ENCODE results near the gene CHST15. TPM values are rescaled to one million over a fixed set of nuclear protein-coding genes. Genes with fewer than 3 reads are reported as not detected.

CHST15 gene
- total and polyA plus RNA-seq, 4 donors, result 30.7 to 46.2 (median 33.3) TPM

GRCh38 chr10:123970927-123971286 lies 122.5 kb downstream of the CHST15 start:
- Histone ChIP-seq H3K4me3 (ENCODE audit: low read depth, low read length) (no peak overlapping the region), H3K36me3 (ENCODE audit: control insufficient read depth, insufficient read depth, low read length) (no peaks in the 10 kb centered on the region), H3K4me1 (ENCODE audit: control insufficient read depth, insufficient read depth, low read length) (peaks cover 28% of the 10 kb centered on the region), H3K9me3 (ENCODE audit: control insufficient read depth, insufficient read depth, low read length) (no peaks in the 10 kb centered on the region), H3K27me3 (ENCODE audit: control insufficient read depth, insufficient read depth, low read length) (peaks cover 54% of the 10 kb centered on the region), H3K27ac (ENCODE audit: low read depth, low read length) (no peak overlapping the region)
- no peak for DNase-seq (ENCODE audit: low read depth in 4 of 6, low spot score in 6 of 6)
- WGBS (ENCODE audit: insufficient coverage), result 77% methylated on average over 4 of the region's 4 CpGs

- H3K36me3 ChIP-seq (ENCODE audit: control insufficient read depth, insufficient read depth, low read length), result no peaks in the 10 kb centered on the region
- DNase-seq (ENCODE audit: low read depth in 4 of 6, low spot score in 6 of 6), result no peak
- no peak overlapping the region for H3K4me3 ChIP-seq (ENCODE audit: low read depth, low read length)
- peaks cover 34% of the 10 kb centered on the region for H3K4me1 ChIP-seq (ENCODE audit: control insufficient read depth, insufficient read depth, low read length)
- peaks cover 54% of the 10 kb centered on the region for H3K27me3 ChIP-seq (ENCODE audit: control insufficient read depth, insufficient read depth, low read length)
- H3K27ac ChIP-seq (ENCODE audit: low read depth, low read length), result no peak overlapping the region
- no peaks in the 10 kb centered on the region for H3K9me3 ChIP-seq (ENCODE audit: control insufficient read depth, insufficient read depth, low read length)
- 60% methylated on average over 17 of the region's 25 CpGs for WGBS (ENCODE audit: insufficient coverage)
Observed at GRCh38 chr10:123970207-123970926, 123.0 kb downstream of the CHST15 start.

GRCh38 chr10:123967626-123968243 lies 125.7 kb downstream of the CHST15 start:
- Histone ChIP-seq H3K4me3 (ENCODE audit: low read depth, low read length) (no peak overlapping the region), H3K4me1 (ENCODE audit: control insufficient read depth, insufficient read depth, low read length) (peaks cover 47% of the 10 kb centered on the region), H3K36me3 (ENCODE audit: control insufficient read depth, insufficient read depth, low read length) (no peaks in the 10 kb centered on the region), H3K27me3 (ENCODE audit: control insufficient read depth, insufficient read depth, low read length) (peaks cover 32% of the 10 kb centered on the region), H3K9me3 (ENCODE audit: control insufficient read depth, insufficient read depth, low read length) (no peaks in the 10 kb centered on the region), H3K27ac (ENCODE audit: low read depth, low read length) (no peak overlapping the region)
- peak in 5 of 6 donors; percentile 61 to 93 (median 70) for DNase-seq (ENCODE audit: low read depth in 4 of 6, low spot score in 6 of 6)
- under 1% methylated on average over 17 of the region's 19 CpGs for whole genome bisulfite sequencing (ENCODE audit: insufficient coverage)

GRCh38 chr10:123966896-123967231 lies 126.5 kb downstream of the CHST15 start:
- Histone ChIP-seq H3K4me1 (ENCODE audit: control insufficient read depth, insufficient read depth, low read length) (peaks cover 45% of the 10 kb centered on the region), H3K4me3 (ENCODE audit: low read depth, low read length) (no peak overlapping the region), H3K27ac (ENCODE audit: low read depth, low read length) (no peak overlapping the region), H3K27me3 (ENCODE audit: control insufficient read depth, insufficient read depth, low read length) (peaks cover 28% of the 10 kb centered on the region), H3K9me3 (ENCODE audit: control insufficient read depth, insufficient read depth, low read length) (no peaks in the 10 kb centered on the region), H3K36me3 (ENCODE audit: control insufficient read depth, insufficient read depth, low read length) (no peaks in the 10 kb centered on the region)
- 17% methylated on average over 3 of the region's 7 CpGs for WGBS (ENCODE audit: insufficient coverage)
- peak in 1 of 6 donors; percentile 44 for DNase-seq (ENCODE audit: low read depth in 4 of 6, low spot score in 6 of 6)

- H3K9me3 ChIP-seq (ENCODE audit: control insufficient read depth, insufficient read depth, low read length), result no peaks in the 10 kb centered on the region
- DNase-seq (ENCODE audit: low read depth in 4 of 6, low spot score in 6 of 6), result no peak
- H3K36me3 ChIP-seq (ENCODE audit: control insufficient read depth, insufficient read depth, low read length), result no peaks in the 10 kb centered on the region
- H3K27me3 ChIP-seq (ENCODE audit: control insufficient read depth, insufficient read depth, low read length), result peaks cover 21% of the 10 kb centered on the region
- 65% methylated on average over 2 of the region's 13 CpGs for WGBS (ENCODE audit: insufficient coverage)
- H3K27ac ChIP-seq (ENCODE audit: low read depth, low read length), result no peak overlapping the region
- H3K4me3 ChIP-seq (ENCODE audit: low read depth, low read length), result no peak overlapping the region
- peaks cover 45% of the 10 kb centered on the region for H3K4me1 ChIP-seq (ENCODE audit: control insufficient read depth, insufficient read depth, low read length)
Observed at GRCh38 chr10:123965973-123966895, 127.2 kb downstream of the CHST15 start.

GRCh38 chr10:123964953-123965352 lies 128.4 kb downstream of the CHST15 start:
- Histone ChIP-seq H3K4me1 (ENCODE audit: control insufficient read depth, insufficient read depth, low read length) (peaks cover 42% of the 10 kb centered on the region), H3K4me3 (ENCODE audit: low read depth, low read length) (no peak overlapping the region), H3K9me3 (ENCODE audit: control insufficient read depth, insufficient read depth, low read length) (no peaks in the 10 kb centered on the region), H3K27ac (ENCODE audit: low read depth, low read length) (no peak overlapping the region), H3K36me3 (ENCODE audit: control insufficient read depth, insufficient read depth, low read length) (no peaks in the 10 kb centered on the region), H3K27me3 (ENCODE audit: control insufficient read depth, insufficient read depth, low read length) (peaks cover 16% of the 10 kb centered on the region)
- 13% methylated on average over 2 of the region's 3 CpGs for WGBS (ENCODE audit: insufficient coverage)
- DNase-seq (ENCODE audit: low read depth in 4 of 6, low spot score in 6 of 6), result peak in 2 of 6 donors; percentile 33 to 67

- Histone ChIP-seq H3K4me1 (ENCODE audit: control insufficient read depth, insufficient read depth, low read length) (peaks cover 42% of the 10 kb centered on the region), H3K27me3 (ENCODE audit: control insufficient read depth, insufficient read depth, low read length) (peaks cover under 1% of the 10 kb centered on the region)
- 62% methylated on average over 8 of the region's 10 CpGs for WGBS (ENCODE audit: insufficient coverage)
Observed at GRCh38 chr10:123962756-123963530, 130.5 kb downstream of the CHST15 start.

GRCh38 chr10:123958241-123958640 lies 135.2 kb downstream of the CHST15 start:
- H3K36me3 ChIP-seq (ENCODE audit: control insufficient read depth, insufficient read depth, low read length), result no peaks in the 10 kb centered on the region
- no peak overlapping the region for H3K4me3 ChIP-seq (ENCODE audit: low read depth, low read length)
- H3K9me3 ChIP-seq (ENCODE audit: control insufficient read depth, insufficient read depth, low read length), result no peaks in the 10 kb centered on the region
- 0% methylated on average over 2 of the region's 2 CpGs for whole genome bisulfite sequencing (ENCODE audit: insufficient coverage)
- H3K4me1 ChIP-seq (ENCODE audit: control insufficient read depth, insufficient read depth, low read length), result peaks cover 7% of the 10 kb centered on the region
- H3K27ac ChIP-seq (ENCODE audit: low read depth, low read length), result no peak overlapping the region
- H3K27me3 ChIP-seq (ENCODE audit: control insufficient read depth, insufficient read depth, low read length), result no peaks in the 10 kb centered on the region
- DNase-seq (ENCODE audit: low read depth in 4 of 6, low spot score in 6 of 6), result peak in 1 of 6 donors; percentile 25

More at GRCh38 chr10:123962756-123963530, 130.5 kb downstream of the CHST15 start:
- Histone ChIP-seq H3K36me3 (ENCODE audit: control insufficient read depth, insufficient read depth, low read length) (no peaks in the 10 kb centered on the region), H3K4me3 (ENCODE audit: low read depth, low read length) (no peak overlapping the region), H3K9me3 (ENCODE audit: control insufficient read depth, insufficient read depth, low read length) (no peaks in the 10 kb centered on the region), H3K27ac (ENCODE audit: low read depth, low read length) (no peak overlapping the region)
- DNase-seq (ENCODE audit: low read depth in 4 of 6, low spot score in 6 of 6), result peak in 1 of 6 donors; percentile 73

All from spinal cord (tissue), 10 donors.